ENCODE results near the gene EXOC4. TPM values are rescaled to one million over a fixed set of nuclear protein-coding genes. Genes with fewer than 3 reads are reported as not detected.

Gene EXOC4
- total and polyA plus RNA-seq, 2 of the 8 experiments (the other 6 are each of a cell fraction or from before 2014, with no cell fraction given), result 27.0 to 67.3 TPM

GRCh38 chr7:133691727-133692610 is 439.1 kb downstream of the EXOC4 start:
- no peak overlapping the region for H2BK120ac ChIP-seq (replicated peaks; ENCODE audit: low read depth, low read length)
- peaks cover 0 to 6% (median 1%) of the 10 kb centered on the region in 4 experiments; a peak in 2 of 7 replicates for H3K4me1 ChIP-seq (replicated peaks in 1 of 4; ENCODE audit: control insufficient read depth in 3 of 4, insufficient read depth in 4 of 4, low read length in 3 of 4)
- H3K18ac ChIP-seq (ENCODE audit: extremely low read depth, low read length), result no peak overlapping the region
- no peak overlapping the region for H2AK5ac ChIP-seq (ENCODE audit: low read depth, low read length)
- no peaks in the 10 kb centered on the region for H3K79me1 ChIP-seq (ENCODE audit: low read depth, low read length)
- no peak overlapping the region for H4K91ac ChIP-seq (replicated peaks; ENCODE audit: insufficient read length, low read length)
- no peaks in the 10 kb centered on the region for H3K36me3 ChIP-seq (ENCODE audit: control insufficient read depth in 2 of 4, insufficient read depth in 4 of 4, low read length in 3 of 4)
- ChIA-PET POLR2A (ENCODE audit: partially characterized antibody) (no interaction called here), CTCF (ENCODE audit: partially characterized antibody) (no interaction called here)
- H3K79me2 ChIP-seq (ENCODE audit: control insufficient read depth in 1 of 2, insufficient read depth in 2 of 2, low read length in 2 of 2), result no peaks in the 10 kb centered on the region
- no peak overlapping the region for H3K14ac ChIP-seq (ENCODE audit: insufficient read length)
- H3K4ac ChIP-seq (replicated peaks; ENCODE audit: insufficient read length, low read depth, low read length), result no peak overlapping the region
- H3K23ac ChIP-seq (ENCODE audit: insufficient read length), result no peak overlapping the region
- H3K4me3 ChIP-seq (ENCODE audit: extremely low read depth in 1 of 4, insufficient read depth in 2 of 4, low read depth in 3 of 4, low read length in 4 of 4), result no peak overlapping the region
- H3K23me2 ChIP-seq (ENCODE audit: low read depth, low read length), result no peaks in the 10 kb centered on the region
- no peak overlapping the region for H2BK20ac ChIP-seq (ENCODE audit: low read length)
- no peak overlapping the region for H3K56ac ChIP-seq (replicated peaks; ENCODE audit: insufficient read length, low read depth, low read length)
- H2BK12ac ChIP-seq (ENCODE audit: low read depth, low read length), result no peak overlapping the region
- DNase-seq (ENCODE audit: low read depth in 1 of 2, low spot score in 2 of 2) (no peak), FAIRE-seq (no peak)
- H2BK5ac ChIP-seq (ENCODE audit: low read depth, low read length), result no peak overlapping the region
- no peaks in the 10 kb centered on the region for H3K27me3 ChIP-seq (replicated peaks in 1 of 4; ENCODE audit: control insufficient read depth in 3 of 4, extremely low read depth in 1 of 4, insufficient read depth in 3 of 4, low read length in 3 of 4)
- H4K20me1 ChIP-seq (replicated peaks in 1 of 2; ENCODE audit: control insufficient read depth in 1 of 2, insufficient read depth in 2 of 2, low read length in 2 of 2), result no peaks in the 10 kb centered on the region
- no peak overlapping the region for H3K4me2 ChIP-seq (ENCODE audit: insufficient read depth in 1 of 2, low read depth in 2 of 2, low read length in 2 of 2)
- H2AFZ ChIP-seq (ENCODE audit: low read length), result no peak overlapping the region
- 93% methylated on average over 4 of the region's 4 CpGs; no CpG with 5 or more reads in 1 of the 2 experiments for WGBS, 2 experiments (ENCODE audit: extremely low coverage in 1 of 2, insufficient coverage in 1 of 2, insufficient read length in 1 of 2, insufficient replicate concordance in 2 of 2, low coverage in 1 of 2, low lambda C conversion rate in 2 of 2, missing lambda C conversion rate in 1 of 2)
- no peak overlapping the region for H4K5ac ChIP-seq (ENCODE audit: insufficient read length, low read depth, low read length)
- H3K9me3 ChIP-seq (ENCODE audit: insufficient read depth in 2 of 2, low read depth in 1 of 2, low read length in 1 of 2), result no peaks in the 10 kb centered on the region
- H4K8ac ChIP-seq (ENCODE audit: extremely low read depth, insufficient read depth, low read length), result no peak overlapping the region
- no peak overlapping the region for H2BK15ac ChIP-seq (ENCODE audit: low read length)
- no peak overlapping the region for H3K9ac ChIP-seq (replicated peaks in 1 of 4; ENCODE audit: extremely low read depth in 1 of 4, low read depth in 3 of 4, low read length in 3 of 4)
- H3K27ac ChIP-seq (ENCODE audit: low read depth, low read length), result no peak overlapping the region
- no peak for TF ChIP-seq KDM1A (IDR thresholded peaks at IDR 0.05; ENCODE audit: borderline replicate concordance, low read length)
- no peak for TF ChIP-seq YY1 (IDR thresholded peaks at IDR 0.05; ENCODE audit: low read depth, low read length)
- no peak for TF ChIP-seq POU5F1 (IDR thresholded peaks at IDR 0.05; ENCODE audit: low read depth, low read length)
- no peak for TF ChIP-seq SP2 (IDR thresholded peaks at IDR 0.05; ENCODE audit: low read length)
- TF ChIP-seq BRCA1 (IDR thresholded peaks at IDR 0.05; ENCODE audit: low read depth, low read length), result no peak
- TF ChIP-seq CBX5 (IDR thresholded peaks at IDR 0.05; ENCODE audit: low read depth, low read length), result no peak
- no peak for TF ChIP-seq SUZ12 (IDR thresholded peaks at IDR 0.05; ENCODE audit: low read length)
- TF ChIP-seq JUN (IDR thresholded peaks at IDR 0.05; ENCODE audit: low read depth, low read length), result no peak
- TF ChIP-seq CEBPB (IDR thresholded peaks at IDR 0.05; ENCODE audit: low read depth, low read length), result no peak
- TF ChIP-seq ATF3 (IDR thresholded peaks at IDR 0.05; ENCODE audit: insufficient read depth, low read depth, low read length), result no peak
- TF ChIP-seq CHD1 (IDR thresholded peaks at IDR 0.05; ENCODE audit: low read depth, low read length), result no peak
- TF ChIP-seq CREB1 (IDR thresholded peaks at IDR 0.05), result no peak
- TF ChIP-seq SP1 (IDR thresholded peaks at IDR 0.05; ENCODE audit: low read depth, low read length), result no peak
- TF ChIP-seq TBP (IDR thresholded peaks at IDR 0.05; ENCODE audit: low read depth, low read length), result no peak
- no peak for TF ChIP-seq SP4 (IDR thresholded peaks at IDR 0.05; ENCODE audit: low read length)
